SIG-M5 (cell line): ENCODE data around the gene GRAMD2B.

ENCODE experiments used
- DNase-seq: peaks from one replicate; lab custom pipeline; 2025; lab: John Stamatoyannopoulos, UW

The GRAMD2B gene

GRCh38 chr5:126543009-126543408 is 119.8 kb downstream of the GRAMD2B start:
- no peak for DNase-seq

GRCh38 chr5:126543660-126544059 is 120.5 kb downstream of the GRAMD2B start:
- DNase-seq, result no peak
